Stomach (tissue), 4 donors: ENCODE measurements around the gene AARSD1.

ENCODE experiments used
- CTCF ChIP-seq, 7 experiments: fragments of 450-650 bp in 4 of 7; fragments of 200-600 bp in 3 of 7; sonication (generic) in 3 of 7; IDR thresholded peaks; one replicate each; pipeline ENCODE4 v1.5.1; 2016 to 2019; ENCODE audit warnings: antibody characterized with exemption in 7 of 7, control low read depth in 2 of 7, mild to moderate bottlenecking in 1 of 7
- EP300 ChIP-seq: sonication (generic); formaldehyde crosslinking; IDR thresholded peaks from one replicate; pipeline ENCODE4 v1.6.1; 2017; ENCODE audit warnings: antibody characterized with exemption
- POLR2A ChIP-seq, 4 donors: fragments of 450-650 bp; IDR thresholded peaks; one replicate each; pipeline ENCODE4 v1.6.1; 2016; ENCODE audit warnings: antibody characterized with exemption in 4 of 4, control low read depth in 2 of 4, mild to moderate bottlenecking in 1 of 4, moderate library complexity in 1 of 4
- POLR2AphosphoS5 ChIP-seq, 3 donors: sonication (generic); formaldehyde crosslinking; IDR thresholded peaks; one replicate each; pipeline ENCODE4 v1.6.1; 2016; ENCODE audit warnings: antibody characterized with exemption in 3 of 3

GRCh38 chr17:42999003-42999525 is 34.8 kb upstream of the AARSD1 start:
- TF ChIP-seq CTCF (IDR thresholded peaks at IDR 0.05) (no peak), POLR2AphosphoS5 (IDR thresholded peaks at IDR 0.05) (no peak), POLR2A (IDR thresholded peaks at IDR 0.05) (no peak), EP300 (no peak)
